ENCODE results near the gene ZNF195.

DNA sequence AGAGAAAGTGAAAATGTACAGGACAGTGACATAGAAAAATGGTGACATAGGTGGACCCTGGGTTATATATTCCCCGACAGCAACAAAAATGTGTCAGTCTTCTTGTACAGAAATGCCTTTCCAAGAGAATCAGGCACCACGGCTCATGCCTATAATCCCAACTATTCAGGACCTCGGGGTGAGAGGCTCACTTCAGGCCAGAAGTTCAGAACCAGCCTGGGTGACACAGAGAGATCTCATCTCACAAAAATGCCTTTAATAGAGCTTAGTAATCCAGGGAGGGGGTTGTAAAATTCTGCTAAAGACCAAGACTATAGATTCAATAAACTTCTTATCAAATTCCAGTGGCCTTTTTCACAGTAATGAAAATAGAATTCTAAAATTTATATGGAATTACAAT lies 10.7 kb downstream of the ZNF195 start:
- no peak for TF ChIP-seq CTCF (conservative IDR thresholded peaks at IDR 0.05)
- TF ChIP-seq EZH2 (IDR thresholded peaks at IDR 0.05; ENCODE audit: low read depth), result no peak

All from PC-9 (cell line).